Osteocyte (in vitro differentiated cells): ENCODE results near the gene PADI1. TPM values are rescaled to one million over a fixed set of nuclear protein-coding genes. Genes with fewer than 3 reads are reported as not detected.

Experiments
- DNase-seq: peaks from one replicate; pipeline ENCODE4 v3.0.0; 2021; ENCODE audit warnings: mixed read lengths; ENCODE audit not compliant: unreplicated experiment; ENCODE audit errors: extremely low spot score
- H3K27ac Mint-ChIP-seq: one replicate; pipeline ENCODE4 v1.8.0; 2021; ENCODE audit warnings: mild to moderate bottlenecking, mixed read lengths; ENCODE audit not compliant: unreplicated experiment
- H3K27me3 Mint-ChIP-seq: one replicate; pipeline ENCODE4 v1.8.0; 2021; ENCODE audit warnings: mixed read lengths; ENCODE audit not compliant: unreplicated experiment
- H3K36me3 Mint-ChIP-seq: one replicate; pipeline ENCODE4 v1.8.0; 2021; ENCODE audit warnings: mixed read lengths; ENCODE audit not compliant: unreplicated experiment
- H3K4me1 Mint-ChIP-seq: one replicate; pipeline ENCODE4 v1.8.0; 2021; ENCODE audit warnings: mixed read lengths; ENCODE audit not compliant: unreplicated experiment
- H3K4me3 Mint-ChIP-seq: one replicate; pipeline ENCODE4 v1.8.0; 2021; ENCODE audit warnings: mild to moderate bottlenecking, moderate library complexity, mixed read lengths; ENCODE audit not compliant: unreplicated experiment
- H3K9me3 Mint-ChIP-seq: one replicate; pipeline ENCODE4 v1.8.0; 2021; ENCODE audit warnings: mixed read lengths; ENCODE audit not compliant: unreplicated experiment
- total RNA-seq: library from RNA; stranded (reverse); gene quantifications from 2 replicates; pipeline ENCODE4 v1.2.1, GENCODE V29; 2021
- TF ChIP-seq, protein P1 (sequence below): fragments of 200-600 bp; sonication (generic); IDR thresholded peaks from 2 replicates; pipeline ENCODE4 v1.5.0; 2021; ENCODE audit warnings: antibody characterized with exemption, mild to moderate bottlenecking, moderate library complexity

PADI1 gene
- total RNA-seq, 1 donor from 2014 or later: 1.7 TPM

- Mint-ChIP-seq H3K9me3 (no peaks in the 10 kb centered on the region), H3K36me3 (no peaks in the 10 kb centered on the region), H3K4me1 (peaks cover 55% of the 10 kb centered on the region), H3K27ac (peak overlapping the region; percentile 56), H3K27me3 (no peaks in the 10 kb centered on the region), H3K4me3 (no peak overlapping the region)
- no peak for DNase-seq
- TF ChIP-seq, protein P1, sequence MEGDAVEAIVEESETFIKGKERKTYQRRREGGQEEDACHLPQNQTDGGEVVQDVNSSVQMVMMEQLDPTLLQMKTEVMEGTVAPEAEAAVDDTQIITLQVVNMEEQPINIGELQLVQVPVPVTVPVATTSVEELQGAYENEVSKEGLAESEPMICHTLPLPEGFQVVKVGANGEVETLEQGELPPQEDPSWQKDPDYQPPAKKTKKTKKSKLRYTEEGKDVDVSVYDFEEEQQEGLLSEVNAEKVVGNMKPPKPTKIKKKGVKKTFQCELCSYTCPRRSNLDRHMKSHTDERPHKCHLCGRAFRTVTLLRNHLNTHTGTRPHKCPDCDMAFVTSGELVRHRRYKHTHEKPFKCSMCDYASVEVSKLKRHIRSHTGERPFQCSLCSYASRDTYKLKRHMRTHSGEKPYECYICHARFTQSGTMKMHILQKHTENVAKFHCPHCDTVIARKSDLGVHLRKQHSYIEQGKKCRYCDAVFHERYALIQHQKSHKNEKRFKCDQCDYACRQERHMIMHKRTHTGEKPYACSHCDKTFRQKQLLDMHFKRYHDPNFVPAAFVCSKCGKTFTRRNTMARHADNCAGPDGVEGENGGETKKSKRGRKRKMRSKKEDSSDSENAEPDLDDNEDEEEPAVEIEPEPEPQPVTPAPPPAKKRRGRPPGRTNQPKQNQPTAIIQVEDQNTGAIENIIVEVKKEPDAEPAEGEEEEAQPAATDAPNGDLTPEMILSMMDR: no peak
Observed at GRCh38 chr1:17215545-17215890, 10.6 kb downstream of the PADI1 start.

- TF ChIP-seq, protein P1: no peak
- Mint-ChIP-seq H3K9me3 (no peaks in the 10 kb centered on the region), H3K27ac (peak overlapping the region; percentile 56), H3K36me3 (no peaks in the 10 kb centered on the region), H3K4me1 (peaks cover 50% of the 10 kb centered on the region), H3K4me3 (no peak overlapping the region), H3K27me3 (no peaks in the 10 kb centered on the region)
- no peak for DNase-seq
Observed at GRCh38 chr1:17216078-17216477, 11.2 kb downstream of the PADI1 start.

GRCh38 chr1:17217607-17218006, 12.7 kb downstream of the PADI1 start:
- peaks cover 34% of the 10 kb centered on the region for H3K4me1 Mint-ChIP-seq

DNA sequence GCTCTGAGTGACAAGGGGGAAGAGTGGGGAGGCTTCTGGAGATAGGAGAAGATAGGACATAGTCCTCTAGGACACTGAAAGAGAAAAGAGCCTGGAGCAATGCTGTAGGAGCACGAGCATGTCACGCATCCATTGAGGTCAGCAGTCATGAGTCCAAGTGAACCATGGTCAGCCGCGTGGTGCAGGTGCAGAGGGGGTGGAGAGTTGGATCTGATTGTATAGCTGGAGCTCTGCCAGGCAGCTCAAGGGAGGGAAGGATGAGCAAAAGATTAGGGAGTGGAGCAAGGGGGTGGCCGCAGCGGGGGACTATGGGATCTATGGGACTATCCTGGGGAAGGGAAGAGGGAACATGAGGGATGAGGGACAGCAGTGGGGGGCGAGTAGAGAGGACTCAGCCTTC, 14.0 kb downstream of the PADI1 start:
- Mint-ChIP-seq H3K27ac (no peak overlapping the region), H3K4me1 (peaks cover 21% of the 10 kb centered on the region), H3K36me3 (no peaks in the 10 kb centered on the region), H3K4me3 (no peak overlapping the region), H3K27me3 (no peaks in the 10 kb centered on the region), H3K9me3 (no peaks in the 10 kb centered on the region)
- DNase-seq: no peak
- TF ChIP-seq, protein P1: no peak

More at GRCh38 chr1:17217607-17218006, 12.7 kb downstream of the PADI1 start:
- no peak overlapping the region for H3K27ac Mint-ChIP-seq
- TF ChIP-seq, protein P1: no peak
- no peak for DNase-seq
- H3K27me3 Mint-ChIP-seq: no peaks in the 10 kb centered on the region
- no peaks in the 10 kb centered on the region for H3K36me3 Mint-ChIP-seq
- H3K9me3 Mint-ChIP-seq: no peaks in the 10 kb centered on the region
- no peak overlapping the region for H3K4me3 Mint-ChIP-seq

- Mint-ChIP-seq H3K9me3 (no peaks in the 10 kb centered on the region), H3K36me3 (no peaks in the 10 kb centered on the region), H3K4me3 (no peak overlapping the region), H3K27me3 (no peaks in the 10 kb centered on the region), H3K4me1 (peaks cover 12% of the 10 kb centered on the region), H3K27ac (no peak overlapping the region)
- DNase-seq: no peak
- TF ChIP-seq, protein P1: no peak
Observed at GRCh38 chr1:17220287-17220686, 15.4 kb downstream of the PADI1 start.
